Transverse colon (tissue), 3 donors: Measurements from ENCODE around the gene AZGP1.

Experiments
- EP300 ChIP-seq: sonication (generic); formaldehyde crosslinking; IDR thresholded peaks from one replicate; pipeline ENCODE4 v1.6.1; 2017; ENCODE audit warnings: antibody characterized with exemption, low read depth
- POLR2A ChIP-seq: fragments of 450-650 bp; IDR thresholded peaks from one replicate; pipeline ENCODE4 v1.6.1; 2016; ENCODE audit warnings: antibody characterized with exemption, mild to moderate bottlenecking, moderate library complexity
- TF ChIP-seq, protein P1 (sequence below), 5 experiments: fragments of 200-600 bp in 3 of 5; fragments of 450-650 bp in 2 of 5; sonication (generic) in 3 of 5; IDR thresholded peaks; 1 replicate in 2 of 5; 2 replicates in 3 of 5; pipeline ENCODE4 v1.5.1; 2016 to 2017; ENCODE audit warnings: antibody characterized with exemption in 5 of 5, inconsistent platforms in 3 of 5, mild to moderate bottlenecking in 2 of 5, moderate library complexity in 1 of 5

DNA sequence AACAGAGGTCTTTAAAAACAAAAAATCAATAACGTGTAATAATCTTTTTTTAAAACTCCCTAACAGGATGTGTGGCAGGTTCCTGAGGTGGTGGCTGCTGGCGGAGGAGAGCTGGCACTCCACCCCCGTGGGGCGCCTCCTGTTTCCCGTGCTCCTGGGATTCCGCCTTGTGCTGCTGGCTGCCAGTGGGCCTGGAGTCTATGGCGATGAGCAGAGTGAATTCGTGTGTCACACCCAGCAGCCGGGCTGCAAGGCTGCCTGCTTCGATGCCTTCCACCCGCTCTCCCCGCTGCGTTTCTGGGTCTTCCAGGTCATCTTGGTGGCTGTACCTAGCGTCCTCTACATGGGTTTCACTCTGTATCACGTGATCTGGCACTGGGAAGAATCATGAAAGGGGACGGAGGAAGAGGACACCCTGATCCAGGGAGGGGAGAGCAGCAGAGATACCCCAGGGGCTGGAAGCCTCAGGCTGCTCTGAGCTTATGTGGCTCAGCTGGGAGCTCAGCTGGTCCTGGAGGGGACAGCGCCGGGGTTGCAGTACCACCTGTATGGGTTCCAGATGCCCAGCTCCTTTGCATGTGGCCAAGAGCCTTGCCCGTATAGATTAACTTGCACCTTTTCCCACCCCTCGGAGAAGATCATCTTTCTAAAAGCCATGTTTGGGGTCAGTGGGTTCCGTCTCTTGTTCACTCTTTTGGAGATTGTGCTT, 16.7 kb upstream of the AZGP1 start:
- TF ChIP-seq POLR2A (no peak), EP300 (no peak)
- TF ChIP-seq, protein P1, sequence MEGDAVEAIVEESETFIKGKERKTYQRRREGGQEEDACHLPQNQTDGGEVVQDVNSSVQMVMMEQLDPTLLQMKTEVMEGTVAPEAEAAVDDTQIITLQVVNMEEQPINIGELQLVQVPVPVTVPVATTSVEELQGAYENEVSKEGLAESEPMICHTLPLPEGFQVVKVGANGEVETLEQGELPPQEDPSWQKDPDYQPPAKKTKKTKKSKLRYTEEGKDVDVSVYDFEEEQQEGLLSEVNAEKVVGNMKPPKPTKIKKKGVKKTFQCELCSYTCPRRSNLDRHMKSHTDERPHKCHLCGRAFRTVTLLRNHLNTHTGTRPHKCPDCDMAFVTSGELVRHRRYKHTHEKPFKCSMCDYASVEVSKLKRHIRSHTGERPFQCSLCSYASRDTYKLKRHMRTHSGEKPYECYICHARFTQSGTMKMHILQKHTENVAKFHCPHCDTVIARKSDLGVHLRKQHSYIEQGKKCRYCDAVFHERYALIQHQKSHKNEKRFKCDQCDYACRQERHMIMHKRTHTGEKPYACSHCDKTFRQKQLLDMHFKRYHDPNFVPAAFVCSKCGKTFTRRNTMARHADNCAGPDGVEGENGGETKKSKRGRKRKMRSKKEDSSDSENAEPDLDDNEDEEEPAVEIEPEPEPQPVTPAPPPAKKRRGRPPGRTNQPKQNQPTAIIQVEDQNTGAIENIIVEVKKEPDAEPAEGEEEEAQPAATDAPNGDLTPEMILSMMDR (IDR thresholded peaks at IDR 0.05), result no peak
